ENCODE measurements around the gene ANKRD61.

- TF ChIP-seq POLR2AphosphoS5 (IDR thresholded peaks at IDR 0.05; ENCODE audit: low read depth, low read length) (no peak), POLR2A (IDR thresholded peaks at IDR 0.05; ENCODE audit: low read depth, low read length) (no peak)
Measured at GRCh38 chr7:6057316-6058129, 26.3 kb downstream of the ANKRD61 start.

Data from GM12892 (cell line).